IMR-90 (cell line): ENCODE results near the gene C10orf95. TPM values are rescaled to one million over a fixed set of nuclear protein-coding genes. Genes with fewer than 3 reads are reported as not detected.

Experiments used
- ATAC-seq: fragments of 200-7000 bp; cut with Tn5 transposase; 2 replicates; pipeline ENCODE4 v1.9.1; 2020; ENCODE audit warnings: low read depth, mild to moderate bottlenecking, moderate library complexity
- BruUV-seq: library from RNA; stranded (reverse); fragments of 400-500 nt; replicated peaks from 2 replicates; lab custom pipeline; 2021; lab: Mats Ljungman, UMichigan
- CTCF ChIA-PET: fragments of 300-600 bp; formaldehyde crosslinking; extraction: SDS; loops from one replicate; lab custom pipeline; 2021; ENCODE audit warnings: antibody characterized with exemption; lab: Yijun Ruan, JAX
- POLR2A ChIA-PET: fragments of 300-600 bp; sonication (Branson Sonifier 250); formaldehyde crosslinking; loops from one replicate; lab custom pipeline; 2022; ENCODE audit warnings: antibody characterized with exemption; ENCODE audit not compliant: unreplicated experiment; lab: Charles Lee
- DNase-seq: peaks from one replicate; pipeline ENCODE4 v3.0.0; 2013
- H2AFZ ChIP-seq: replicated peaks from 2 replicates; pipeline ENCODE3; 2013; ENCODE audit warnings: low read length, mild to moderate bottlenecking; ENCODE audit not compliant: poor library complexity
- H2AK5ac ChIP-seq: 2 replicates; pipeline ENCODE4 v1.6.1; 2013; ENCODE audit warnings: low read depth, low read length, inconsistent platforms
- H2AK9ac ChIP-seq: replicated peaks from 2 replicates; pipeline ENCODE3; 2013; ENCODE audit warnings: mild to moderate bottlenecking, low read depth, low read length, moderate library complexity; ENCODE audit not compliant: poor library complexity
- H2BK120ac ChIP-seq: 2 replicates; pipeline ENCODE4 v1.6.1; 2013; ENCODE audit warnings: low read depth, low read length, inconsistent platforms
- H2BK15ac ChIP-seq: 3 replicates; pipeline ENCODE4 v1.6.1; 2013; ENCODE audit warnings: low read depth, low read length, inconsistent platforms
- H2BK20ac ChIP-seq: 2 replicates; pipeline ENCODE4 v1.6.1; 2013; ENCODE audit warnings: low read depth, mild to moderate bottlenecking, inconsistent platforms, low read length, moderate library complexity
- H2BK5ac ChIP-seq: 2 replicates; pipeline ENCODE4 v1.6.1; 2013; ENCODE audit warnings: mild to moderate bottlenecking, low read depth, low read length, inconsistent platforms; ENCODE audit not compliant: poor library complexity, severe bottlenecking
- H3K14ac ChIP-seq: replicated peaks from 2 replicates; pipeline ENCODE4 v1.6.1; 2013; ENCODE audit warnings: low read depth, low read length, inconsistent platforms
- H3K18ac ChIP-seq: 2 replicates; pipeline ENCODE4 v1.6.1; 2013; ENCODE audit warnings: low read depth, low read length, control low read depth
- H3K23ac ChIP-seq: 2 replicates; pipeline ENCODE4 v1.6.1; 2013; ENCODE audit warnings: low read depth, low read length, inconsistent platforms
- H3K27ac ChIP-seq: 2 replicates; pipeline ENCODE4 v1.5.1; 2013; ENCODE audit warnings: mild to moderate bottlenecking, control low read depth, low read length; ENCODE audit not compliant: insufficient read depth
- H3K27me3 ChIP-seq: 2 replicates; pipeline ENCODE4 v1.6.1; 2013; ENCODE audit warnings: low read length; ENCODE audit not compliant: control insufficient read depth, insufficient read depth
- H3K36me3 ChIP-seq: 2 replicates; pipeline ENCODE4 v1.6.1; 2013; ENCODE audit warnings: low read length, mixed read lengths; ENCODE audit not compliant: control insufficient read depth, insufficient read depth
- H3K4ac ChIP-seq: 2 replicates; pipeline ENCODE4 v1.6.1; 2013; ENCODE audit warnings: low read depth, low read length, inconsistent platforms
- H3K4me1 ChIP-seq: 2 replicates; pipeline ENCODE4 v1.6.1; 2013; ENCODE audit warnings: low read length, mixed read lengths; ENCODE audit not compliant: control insufficient read depth, insufficient read depth
- H3K4me2 ChIP-seq: 2 replicates; pipeline ENCODE4 v1.6.1; 2013; ENCODE audit warnings: low read depth, mild to moderate bottlenecking, control low read depth, low read length, moderate library complexity
- H3K4me3 ChIP-seq: 2 replicates; pipeline ENCODE4 v1.5.1; 2013; ENCODE audit warnings: low read depth, mild to moderate bottlenecking, control low read depth, low read length, moderate library complexity; ENCODE audit not compliant: insufficient read depth
- H3K56ac ChIP-seq: 2 replicates; pipeline ENCODE4 v1.6.1; 2013; ENCODE audit warnings: low read length, inconsistent platforms; ENCODE audit not compliant: insufficient read depth; ENCODE audit errors: extremely low read depth
- H3K79me1 ChIP-seq, 2 experiments: 2 replicates each; pipeline ENCODE4 v1.6.1; 2013; ENCODE audit warnings: low read length in 2 of 2, inconsistent platforms in 1 of 2, low read depth in 1 of 2
- H3K9ac ChIP-seq: 2 replicates; pipeline ENCODE4 v1.6.1; 2013; ENCODE audit warnings: low read depth, low read length, control low read depth
- H3K9me1 ChIP-seq: 2 replicates; pipeline ENCODE4 v1.6.1; 2013; ENCODE audit warnings: low read length, inconsistent platforms; ENCODE audit not compliant: insufficient read depth
- H3K9me3 ChIP-seq: 2 replicates; pipeline ENCODE4 v1.6.1; 2013; ENCODE audit warnings: low read length; ENCODE audit not compliant: control insufficient read depth, insufficient read depth
- H4K20me1 ChIP-seq: 2 replicates; pipeline ENCODE4 v1.6.1; 2013; ENCODE audit warnings: low read length, inconsistent platforms; ENCODE audit not compliant: insufficient read depth
- H4K5ac ChIP-seq: 2 replicates; pipeline ENCODE4 v1.6.1; 2013; ENCODE audit warnings: mild to moderate bottlenecking, low read depth, low read length, control low read depth
- H4K8ac ChIP-seq, 2 experiments: 2 replicates each; pipeline ENCODE4 v1.6.1; 2013; ENCODE audit warnings: low read depth in 2 of 2, low read length in 2 of 2, control low read depth in 1 of 2, inconsistent platforms in 1 of 2
- H4K91ac ChIP-seq: 2 replicates; pipeline ENCODE4 v1.6.1; 2013; ENCODE audit warnings: low read depth, low read length, inconsistent platforms; ENCODE audit not compliant: insufficient read depth
- BHLHE40 ChIP-seq: fragments of 150-350 bp; IDR thresholded peaks from 2 replicates; pipeline ENCODE4 v1.6.1; 2016; ENCODE audit warnings: mild to moderate bottlenecking, low read depth, low read length
- CEBPB ChIP-seq: IDR thresholded peaks from 2 replicates; pipeline ENCODE4 v1.6.1; 2012; ENCODE audit warnings: low read depth, low read length, improper control_type of control experiment
- CHD1 ChIP-seq: IDR thresholded peaks from 2 replicates; pipeline ENCODE4 v1.6.1; 2012; ENCODE audit warnings: low read depth, low read length, improper control_type of control experiment
- CTCF ChIP-seq: conservative IDR thresholded peaks from 2 replicates; pipeline ENCODE4 v1.5.1; 2012; ENCODE audit warnings: mild to moderate bottlenecking, low read depth, low read length, improper control_type of control experiment
- ELK1 ChIP-seq: fragments of 150-350 bp; IDR thresholded peaks from 2 replicates; pipeline ENCODE4 v1.6.1; 2016; ENCODE audit warnings: low read depth, mild to moderate bottlenecking, low read length, moderate library complexity, borderline replicate concordance
- FOS ChIP-seq: fragments of 150-350 bp; IDR thresholded peaks from 2 replicates; pipeline ENCODE4 v1.6.1; 2016; ENCODE audit warnings: low read depth, low read length
- MAFK ChIP-seq: IDR thresholded peaks from 2 replicates; pipeline ENCODE4 v1.6.1; 2012; ENCODE audit warnings: low read depth, low read length, improper control_type of control experiment
- MAZ ChIP-seq: IDR thresholded peaks from 2 replicates; pipeline ENCODE4 v1.6.1; 2012; ENCODE audit warnings: low read depth, mild to moderate bottlenecking, low read length, improper control_type of control experiment, moderate library complexity, borderline replicate concordance
- MXI1 ChIP-seq: IDR thresholded peaks from 2 replicates; pipeline ENCODE4 v1.6.1; 2012; ENCODE audit warnings: low read depth, mild to moderate bottlenecking, low read length, moderate library complexity, borderline replicate concordance
- NFE2L2 ChIP-seq: fragments of 150-350 bp; IDR thresholded peaks from 2 replicates; pipeline ENCODE4 v1.6.1; 2016; ENCODE audit warnings: low read depth, mild to moderate bottlenecking, low read length
- POLR2A ChIP-seq: IDR thresholded peaks from 2 replicates; pipeline ENCODE4 v1.6.1; 2012; ENCODE audit warnings: mild to moderate bottlenecking, low read depth, low read length
- RAD21 ChIP-seq: IDR thresholded peaks from 2 replicates; pipeline ENCODE4 v1.6.1; 2012; ENCODE audit warnings: low read length, improper control_type of control experiment
- RCOR1 ChIP-seq: IDR thresholded peaks from 2 replicates; pipeline ENCODE4 v1.6.1; 2012; ENCODE audit warnings: mild to moderate bottlenecking, low read length, improper control_type of control experiment; ENCODE audit not compliant: insufficient replicate concordance
- RFX5 ChIP-seq: IDR thresholded peaks from 2 replicates; pipeline ENCODE4 v1.8.0; 2012; ENCODE audit warnings: low read depth, mild to moderate bottlenecking, low read length, moderate library complexity
- SMC3 ChIP-seq: fragments of 150-350 bp; IDR thresholded peaks from 2 replicates; pipeline ENCODE4 v1.6.1; 2016; ENCODE audit warnings: low read depth, mild to moderate bottlenecking, antibody characterized with exemption, low read length, moderate library complexity
- USF2 ChIP-seq: fragments of 150-350 bp; IDR thresholded peaks from 2 replicates; pipeline ENCODE4 v1.6.1; 2017; ENCODE audit warnings: mild to moderate bottlenecking, antibody characterized with exemption, low read length, low read depth
- WGBS, 2 experiments: methylation state at CpG; one replicate each; pipeline versions ENCODE4 v1.1.5 to v1.1.7; 2013; ENCODE audit warnings: missing lambda C conversion rate in 2 of 2; ENCODE audit not compliant: insufficient read length in 1 of 2; ENCODE audit errors: extremely low coverage in 2 of 2; 5-methylcytosine and 5-hydroxymethylcytosine counted together
- dilution Hi-C: fragments of 300-500 bp; cut with HindIII; formaldehyde crosslinking; loops from one replicate; pipeline ENCODE4 v1.14.3; 2018; ENCODE audit warnings: low sequenced_read_pairs; ENCODE audit not compliant: unreplicated experiment
- in situ Hi-C: fragments of 300-500 bp; cut with MboI; formaldehyde crosslinking; loops from 3 replicates; pipeline ENCODE4 v1.14.3; 2019; ENCODE audit warnings: low sequenced_read_pairs, inconsistent platforms, mixed read lengths
- intact Hi-C: fragments of 100-400 bp; cut with micrococcal nuclease; formaldehyde crosslinking; loops from 2 replicates; pipeline ENCODE4 v1.10.0; 2022
- polyA plus RNA-seq, 3 experiments: library from polyadenylated mRNA; depleted of rRNA; stranded (reverse); fragments of >200 nt; gene quantifications; 2 replicates each; pipeline ENCODE4 v1.2.3, GENCODE V29; 2012; ENCODE audit warnings: low replicate concordance in 1 of 3
- total RNA-seq: library from RNA; depleted of rRNA; stranded (reverse); fragments of >200 nt; gene quantifications from 2 replicates; pipeline ENCODE4 v1.2.3, GENCODE V29; 2012

C10orf95 gene
- total and polyA plus RNA-seq, 2 of the 4 experiments (the other 2 are of a cell fraction): not detected

- no peak overlapping the region for H3K14ac ChIP-seq
- H3K9ac ChIP-seq: no peak overlapping the region
- POLR2A ChIA-PET: no interaction called here
- intact Hi-C loops (no loop called here), in situ Hi-C loops (loop anchor here (5.0 kb wide), 1 partner anchor 83 kb away; no protein-coding TSS in a partner anchor), dilution Hi-C loops (no loop called here)
- H3K18ac ChIP-seq: no peak overlapping the region
- H2AK9ac ChIP-seq: no peak overlapping the region
- H3K27me3 ChIP-seq: no peaks in the 10 kb centered on the region
- no peak for TF ChIP-seq MAZ
- no peak for TF ChIP-seq USF2
- TF ChIP-seq FOS: no peak
- no peak for TF ChIP-seq RFX5
- TF ChIP-seq SMC3: no peak
- TF ChIP-seq BHLHE40: no peak
- no peak for TF ChIP-seq POLR2A
- TF ChIP-seq NFE2L2: no peak
- TF ChIP-seq CTCF: no peak
- TF ChIP-seq MXI1: no peak
- no peak for TF ChIP-seq MAFK
- TF ChIP-seq RAD21: no peak
- no peak for TF ChIP-seq ELK1
- no peak for TF ChIP-seq CHD1
- TF ChIP-seq CEBPB: no peak
- TF ChIP-seq RCOR1: no peak
- H4K20me1 ChIP-seq: peaks cover 6% of the 10 kb centered on the region; the same call in 1 of the 2 replicates
- H2BK15ac ChIP-seq: no peak overlapping the region
- H4K8ac ChIP-seq: no peak overlapping the region
- DNase-seq (no peak), ATAC-seq (no peak)
- H3K56ac ChIP-seq: no peak overlapping the region
- H3K79me1 ChIP-seq: no peaks in the 10 kb centered on the region; a peak in 1 of 4 replicates
- no peaks in the 10 kb centered on the region for H3K9me1 ChIP-seq
- H3K4me3 ChIP-seq: no peak overlapping the region
- CTCF ChIA-PET: interaction anchor here (0.5 kb wide), 1 partner anchor 90 kb away, joined by 3 read pairs; no protein-coding TSS in a partner anchor
- no peak overlapping the region for H4K5ac ChIP-seq
- no peak overlapping the region for H2AFZ ChIP-seq
- no peak overlapping the region for H3K23ac ChIP-seq
- H4K91ac ChIP-seq: no peak overlapping the region
- H3K27ac ChIP-seq: no peak overlapping the region
- H3K4me2 ChIP-seq: no peak overlapping the region
- no peaks in the 10 kb centered on the region for H3K4me1 ChIP-seq
- H2BK120ac ChIP-seq: no peak overlapping the region
- no TSS peak for BruUV-seq
- H3K36me3 ChIP-seq: peaks cover 7% of the 10 kb centered on the region
- no peaks in the 10 kb centered on the region for H3K9me3 ChIP-seq
- no peak overlapping the region for H2AK5ac ChIP-seq
- WGBS, 2 experiments: 86% methylated on average over 6 of the region's 9 CpGs; no CpG with 5 or more reads in 1 of the 2 experiments
- H3K4ac ChIP-seq: no peak overlapping the region
- no peak overlapping the region for H2BK20ac ChIP-seq
- H2BK5ac ChIP-seq: no peak overlapping the region
These were observed 24.2 kb upstream of the C10orf95 start for GRCh38 chr10:102475451-102476040.
